Endometrium (tissue), 2 donors: ENCODE measurements around the gene ZBTB8OS.
"Not testable (repeated sequence)": the region's sequence is repeated elsewhere in the genome, so short reads cannot be mapped to it uniquely, and the experiment has no call there.

Experiments used
- FAIRE-seq: peaks from 2 replicates; lab custom pipeline; 2012; peaks lifted over from hg19 to GRCh38; lab: Jason Lieb, UNC
- donor health status: control.
- donor health status: control.

Gene ZBTB8OS

DNA sequence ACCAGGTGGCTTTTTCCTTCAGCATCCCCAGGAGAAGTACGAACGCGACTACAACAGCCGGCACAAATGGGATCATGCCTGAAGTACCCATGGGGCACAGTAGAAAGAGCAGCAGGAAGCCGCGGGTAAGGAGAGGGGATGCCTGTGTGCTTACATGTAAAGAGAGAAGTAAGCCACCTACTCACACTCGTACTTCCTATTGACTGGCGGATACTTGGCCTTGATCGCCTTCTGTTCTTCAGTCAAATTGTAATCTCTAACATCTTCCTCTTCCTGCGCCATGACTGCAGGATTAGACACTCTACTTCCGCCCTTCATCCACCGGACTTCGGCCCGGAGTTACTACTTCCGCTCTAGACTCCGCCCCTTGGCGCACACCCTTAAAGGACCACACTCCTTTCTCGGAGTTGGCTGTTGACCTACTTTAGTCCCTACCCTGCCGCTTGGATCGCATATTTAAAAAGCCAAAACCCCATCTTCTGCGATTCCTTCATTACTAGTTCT lies at the start of gene ZBTB8OS:
TSS of gene ZBTB8OS (minus strand) at position 303 of the 504 bp plus-strand sequence. CDS start at position 282, 21 bp downstream.
- FAIRE-seq: peak; percentile 71

DNA sequence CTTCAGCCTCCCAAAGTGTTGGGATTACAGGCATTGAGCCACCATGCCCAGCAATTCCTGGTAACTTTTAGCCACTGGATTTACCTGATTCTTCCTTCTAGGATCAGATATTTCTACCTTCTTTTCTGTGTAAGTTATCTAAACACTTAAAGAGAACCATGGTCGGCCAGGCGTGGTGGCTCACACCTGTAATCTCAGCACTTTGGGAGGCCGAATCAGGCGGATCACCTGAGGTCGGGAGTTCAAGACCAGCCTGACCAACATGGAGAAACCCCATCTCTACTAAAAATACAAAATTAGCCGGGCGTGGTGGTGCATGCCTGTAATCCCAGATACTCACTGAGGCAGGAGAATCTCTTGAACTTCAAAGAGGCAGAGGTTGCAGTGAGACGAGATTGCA lies 46.6 kb upstream of the ZBTB8OS start:
- not testable (repeated sequence) for FAIRE-seq

DNA sequence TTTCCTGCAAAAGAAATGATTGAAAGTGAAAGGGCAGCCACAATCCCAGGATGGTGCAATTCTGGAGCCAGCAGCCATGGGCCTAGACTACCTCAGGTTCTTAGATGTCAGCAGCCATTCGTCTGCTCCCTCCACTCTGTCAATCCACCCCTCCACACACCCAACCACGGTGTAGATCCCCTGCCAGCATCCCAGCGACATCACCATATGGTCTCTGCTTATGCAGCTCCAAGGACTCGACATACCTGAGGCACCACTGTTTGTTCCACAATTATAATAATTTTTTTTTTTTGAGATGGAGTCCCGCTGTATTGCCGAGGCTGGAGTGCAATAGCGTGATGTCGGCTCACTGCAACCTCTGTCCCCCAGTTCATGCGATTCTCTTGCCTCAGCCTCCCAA lies 45.7 kb upstream of the ZBTB8OS start:
- no peak for FAIRE-seq

DNA sequence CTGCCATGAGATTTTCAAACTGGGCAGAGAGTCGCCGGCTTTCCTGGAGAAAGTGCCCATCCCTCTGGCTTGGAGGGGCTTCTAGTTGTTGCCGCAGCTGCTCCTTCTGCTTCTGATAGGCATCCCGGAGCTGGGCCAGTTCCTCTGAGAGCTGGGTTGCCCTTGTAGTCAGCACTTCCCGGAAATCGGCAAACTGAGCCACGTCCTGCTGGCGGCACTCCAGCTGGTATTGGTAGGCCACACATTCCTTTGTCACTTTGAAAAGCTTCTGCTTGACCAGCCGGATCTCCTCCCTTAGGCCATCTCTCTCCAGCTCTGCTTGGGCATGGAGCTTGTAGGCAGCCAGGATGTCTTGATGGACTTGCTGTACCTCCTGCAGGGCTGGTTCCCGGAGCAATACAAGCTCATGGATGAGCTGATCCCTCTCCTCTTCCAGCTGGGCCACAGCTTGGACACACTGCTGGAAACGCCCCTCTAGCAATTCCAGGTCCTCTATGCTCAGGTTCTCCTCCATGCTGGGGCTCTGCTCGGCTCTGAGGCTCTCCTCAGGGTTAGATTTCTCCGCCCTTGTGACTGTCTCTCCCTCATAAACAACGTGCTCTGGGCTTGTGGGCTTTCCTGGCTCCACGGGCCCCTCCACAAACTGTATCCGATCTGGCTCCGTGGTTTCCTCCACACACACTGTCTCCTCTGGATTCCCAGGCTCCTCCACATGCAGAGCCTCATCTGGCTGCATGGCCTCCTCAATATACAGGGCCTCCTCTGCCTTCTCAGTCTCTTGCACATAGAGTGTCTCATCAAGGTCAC lies 45.0 kb upstream of the ZBTB8OS start:
- FAIRE-seq: no peak

DNA sequence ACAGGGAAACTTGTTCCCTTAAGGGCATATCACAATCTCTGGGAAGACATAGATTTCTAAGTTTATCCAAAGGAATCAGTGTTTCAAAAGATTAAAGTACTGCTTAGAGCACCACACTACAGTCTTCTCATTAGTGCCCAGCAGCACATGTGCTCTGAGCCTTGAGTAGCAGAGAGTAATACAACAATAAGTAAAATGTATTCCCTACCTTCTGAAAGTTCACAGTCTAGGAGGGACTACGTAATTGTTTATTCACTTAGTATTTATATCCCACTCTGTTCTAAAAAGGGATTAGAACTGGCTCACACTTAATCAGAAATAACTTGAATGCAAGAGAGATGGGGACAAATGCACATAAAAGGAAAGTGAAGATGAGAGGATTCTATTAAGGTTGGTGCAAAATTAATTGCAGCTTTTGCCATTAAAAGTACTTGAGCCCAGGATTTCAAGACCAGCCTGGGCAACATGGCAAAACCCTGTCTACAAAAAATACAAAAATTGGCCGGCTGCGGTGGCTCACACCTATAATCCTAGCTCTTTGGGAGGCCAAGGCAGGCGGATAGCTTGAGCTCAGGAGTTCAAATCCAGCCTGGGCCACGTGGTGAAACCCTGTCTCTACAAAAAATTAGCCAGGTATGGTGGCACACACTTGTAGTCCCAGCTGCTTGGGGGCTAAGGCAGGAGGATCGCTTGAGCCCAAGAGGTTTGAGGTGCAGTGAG lies 43.3 kb upstream of the ZBTB8OS start:
- FAIRE-seq: no peak

DNA sequence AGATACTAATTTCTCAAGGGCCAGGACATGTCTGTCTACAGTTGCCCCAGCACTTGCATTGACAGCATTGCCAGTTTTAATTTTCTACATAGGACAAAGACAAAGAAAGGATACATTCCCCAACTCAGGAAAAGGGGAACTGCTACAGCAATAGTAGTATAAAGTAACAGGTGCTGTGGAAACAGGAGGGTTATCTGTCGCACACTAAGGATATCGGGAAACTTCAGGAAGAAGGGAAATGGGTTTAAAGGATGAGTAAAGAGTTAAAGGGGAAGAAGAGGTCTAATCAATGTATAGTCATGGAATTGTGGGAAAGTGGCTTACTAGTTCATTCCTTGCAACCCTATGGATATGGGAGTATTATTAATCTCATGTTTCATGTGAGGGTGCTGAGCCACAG lies 36.0 kb upstream of the ZBTB8OS start:
- no peak for FAIRE-seq

DNA sequence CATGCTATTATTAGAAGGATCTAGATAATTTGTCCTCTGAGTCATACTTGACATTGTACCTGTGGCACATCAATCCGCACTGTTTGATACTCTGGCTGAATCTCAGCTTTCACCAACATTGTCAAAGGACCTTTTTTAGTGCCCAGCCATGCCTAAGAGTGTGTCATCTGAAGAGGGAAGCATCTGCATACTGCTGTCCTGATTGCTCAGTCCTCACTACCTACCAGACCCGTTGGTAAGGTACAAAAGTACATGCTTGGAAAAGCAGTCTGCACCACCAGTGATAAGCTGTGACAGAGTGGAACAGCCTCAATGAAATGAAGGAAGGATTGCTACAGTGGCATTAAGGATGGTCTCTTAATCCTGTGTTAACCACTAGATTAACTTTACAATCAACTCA lies 35.1 kb upstream of the ZBTB8OS start:
- no peak for FAIRE-seq

DNA sequence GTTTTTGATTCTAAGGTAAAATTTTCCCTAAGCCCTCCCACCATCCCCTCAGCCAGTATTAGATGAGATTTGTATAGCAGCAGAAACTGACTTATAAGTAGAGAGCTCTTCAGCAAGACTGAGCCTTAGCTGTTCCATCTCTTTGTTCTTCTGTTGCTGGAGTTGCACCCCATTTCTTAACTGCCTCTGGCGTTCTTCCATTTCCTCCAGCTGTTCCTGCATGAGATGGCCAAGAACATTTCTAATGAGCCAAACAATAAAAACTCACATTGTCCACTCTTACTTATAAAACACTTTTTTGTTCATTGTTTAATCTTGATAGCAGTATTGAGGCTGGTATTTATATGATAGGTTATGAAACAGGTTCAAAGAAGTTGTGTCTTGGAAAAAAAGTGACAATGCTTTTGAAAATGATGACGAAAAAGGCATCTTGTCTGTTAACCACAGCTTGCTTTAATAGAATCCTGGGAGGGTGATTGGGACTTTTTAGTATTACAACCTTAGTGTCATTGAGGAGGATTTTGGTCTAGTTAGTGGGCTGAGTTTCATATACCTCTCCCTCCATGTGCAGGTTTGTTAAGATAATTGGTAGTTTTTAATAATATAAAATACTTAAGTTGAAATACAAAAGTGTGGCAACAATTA lies 33.9 kb upstream of the ZBTB8OS start:
- FAIRE-seq: peak; percentile 91

DNA sequence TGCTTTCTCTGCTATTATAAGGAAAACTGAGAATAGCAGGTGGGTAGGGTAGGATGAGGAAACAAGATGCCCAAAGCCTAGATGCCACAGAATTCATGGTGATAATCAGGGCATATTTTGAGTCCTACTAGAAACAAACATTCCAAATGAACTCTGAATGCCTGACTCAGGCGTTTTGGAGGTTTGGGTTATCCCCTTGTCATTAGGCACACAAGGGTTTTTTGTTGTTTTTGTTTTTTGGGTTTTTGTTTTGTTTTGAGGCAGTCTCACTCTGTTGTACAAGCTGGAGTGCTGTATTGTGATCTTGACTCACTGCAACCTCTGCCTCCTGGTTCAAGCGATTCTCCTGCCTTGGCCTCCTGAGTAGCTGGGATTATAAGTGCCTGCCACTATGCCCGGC lies 33.0 kb upstream of the ZBTB8OS start:
- no peak for FAIRE-seq

DNA sequence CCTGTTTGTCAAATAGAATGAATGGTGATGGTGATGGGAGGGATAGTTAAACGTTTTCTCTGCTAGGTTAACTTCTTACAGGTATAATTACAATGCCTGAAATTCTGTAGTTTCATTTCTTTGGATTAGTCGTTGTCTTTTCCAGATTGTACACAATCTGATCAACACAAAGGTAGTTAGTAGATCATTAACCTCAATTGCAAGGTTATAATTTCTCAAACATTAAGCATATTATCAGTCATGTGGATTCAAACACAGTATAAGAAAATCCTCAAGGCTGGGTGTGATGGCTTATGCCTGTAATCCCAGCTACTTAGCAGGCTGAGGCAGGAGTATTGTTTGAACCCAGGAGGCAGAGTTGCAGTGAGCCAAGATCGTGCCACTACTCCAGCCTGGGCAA lies 31.6 kb upstream of the ZBTB8OS start:
- no peak for FAIRE-seq

DNA sequence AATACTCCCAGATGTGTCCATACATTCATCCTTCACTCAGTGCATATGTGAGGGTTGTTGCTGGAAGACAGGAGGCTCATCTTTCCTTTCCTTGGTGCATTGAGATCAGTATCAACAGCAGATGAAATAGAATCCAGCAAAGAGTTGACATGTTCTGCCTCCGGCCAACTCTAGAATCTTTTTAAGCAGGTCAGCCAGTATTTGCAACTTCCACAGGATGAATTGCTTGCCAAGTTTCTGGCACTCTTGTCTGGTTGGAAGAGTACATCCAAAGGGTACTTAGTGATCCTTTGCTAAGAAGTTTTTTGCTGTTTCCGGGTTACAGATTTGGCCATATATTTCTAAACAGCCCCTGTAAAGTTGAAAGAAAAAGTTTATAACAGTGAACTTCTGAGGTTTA lies 31.2 kb upstream of the ZBTB8OS start:
- FAIRE-seq: no peak

DNA sequence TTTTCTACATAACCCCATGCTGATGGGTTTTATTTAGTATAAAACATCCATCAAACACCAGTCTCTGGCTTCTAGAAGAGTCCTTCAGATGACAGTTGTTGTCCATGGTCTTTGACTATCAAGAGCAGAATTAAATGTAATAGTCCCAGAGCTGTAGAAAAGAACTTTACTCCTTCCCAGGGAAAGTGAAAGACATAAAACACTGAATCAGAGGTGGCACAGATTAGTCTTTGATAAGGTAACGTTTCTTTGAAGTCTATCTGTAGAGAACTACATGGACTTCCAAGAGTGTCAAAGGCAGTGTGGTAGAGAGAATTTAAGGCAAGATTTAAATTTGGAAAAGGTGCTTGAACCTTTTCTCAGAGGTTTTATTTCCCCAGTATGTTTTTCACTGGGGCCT lies 30.3 kb upstream of the ZBTB8OS start:
- no peak for FAIRE-seq

DNA sequence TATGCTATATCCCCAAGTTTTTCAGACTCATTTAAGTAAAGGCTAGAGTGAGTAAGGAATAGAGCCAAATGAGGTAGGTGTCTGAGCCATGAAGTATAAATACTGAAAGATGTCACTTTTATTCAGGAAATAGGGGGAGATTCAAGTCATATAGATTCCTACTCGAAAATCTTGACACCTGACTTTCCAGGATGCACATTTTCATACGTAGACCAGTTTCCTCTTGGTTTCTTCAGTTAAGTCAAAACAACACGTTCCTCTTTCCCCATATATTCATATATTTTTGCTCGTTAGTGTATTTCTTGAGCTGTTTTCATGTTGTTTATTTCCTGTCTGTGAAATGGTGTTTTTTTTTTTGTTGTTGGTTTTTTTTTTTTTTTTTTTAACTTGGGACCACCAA lies 29.6 kb upstream of the ZBTB8OS start:
- FAIRE-seq: peak; percentile 66

DNA sequence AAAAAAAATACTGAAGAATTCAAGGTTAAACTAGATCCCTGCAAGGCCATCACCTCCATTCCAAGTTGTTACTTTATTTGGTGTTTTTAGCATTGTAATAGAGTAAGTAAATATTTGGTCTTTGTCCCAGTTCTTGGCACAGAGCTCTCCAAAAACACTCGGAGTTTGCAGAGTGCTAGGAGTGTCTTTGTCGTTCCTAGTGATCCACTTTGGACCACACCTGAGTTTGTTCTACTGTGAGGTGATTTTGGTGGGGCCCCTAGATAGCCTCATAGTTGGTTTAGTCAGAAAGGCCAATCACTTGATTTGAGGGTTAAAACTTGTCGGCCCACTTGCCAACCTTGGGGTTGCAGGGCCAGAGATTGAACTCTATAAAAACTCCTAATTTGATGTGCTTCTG lies 26.6 kb upstream of the ZBTB8OS start:
- FAIRE-seq: no peak

DNA sequence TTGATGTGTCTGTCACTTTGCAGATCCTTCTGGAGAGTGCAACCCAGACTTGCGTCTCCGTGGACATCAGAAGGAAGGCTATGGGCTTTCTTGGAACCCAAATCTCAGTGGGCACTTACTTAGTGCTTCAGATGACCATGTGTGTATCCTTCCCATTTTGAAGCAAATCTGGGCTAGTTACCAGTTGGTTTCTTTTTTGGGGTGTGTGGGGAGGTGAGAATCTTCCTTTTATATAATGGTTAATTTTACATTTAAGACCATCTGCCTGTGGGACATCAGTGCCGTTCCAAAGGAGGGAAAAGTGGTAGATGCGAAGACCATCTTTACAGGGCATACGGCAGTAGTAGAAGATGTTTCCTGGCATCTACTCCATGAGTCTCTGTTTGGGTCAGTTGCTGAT lies 18.4 kb upstream of the ZBTB8OS start:
- FAIRE-seq: not testable (repeated sequence)

DNA sequence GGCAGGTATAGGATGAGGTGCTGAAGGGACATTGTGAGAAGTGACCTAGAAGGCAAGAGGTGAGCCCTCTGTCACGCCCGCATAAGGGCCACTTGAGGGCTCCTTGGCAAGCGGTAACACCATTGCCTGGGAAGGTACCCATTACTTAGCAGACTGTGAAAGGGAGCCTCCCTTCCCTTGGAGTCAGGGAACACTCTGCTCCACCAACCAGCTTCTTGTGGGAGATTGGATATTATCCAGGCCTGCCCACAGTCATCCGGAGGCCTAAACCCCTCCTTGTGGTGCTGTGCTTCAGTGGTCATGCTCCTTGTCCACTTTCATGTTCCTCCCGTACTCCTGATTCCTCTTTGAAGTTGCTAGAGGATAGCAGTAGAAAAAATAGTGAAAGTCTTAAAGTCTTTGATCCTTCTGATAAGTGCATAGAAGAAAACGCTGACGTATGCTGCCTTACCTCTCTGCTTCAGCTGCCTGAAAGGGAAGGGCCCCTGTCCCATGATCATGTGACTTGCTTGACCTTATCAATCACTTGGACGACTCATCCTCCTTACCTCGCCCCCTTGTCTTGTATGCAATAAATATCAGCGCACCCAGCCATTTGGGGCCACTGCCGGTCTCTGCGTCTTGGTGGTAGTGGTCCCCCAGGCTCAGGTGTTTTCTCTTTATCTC lies 16.7 kb upstream of the ZBTB8OS start:
- no peak for FAIRE-seq

DNA sequence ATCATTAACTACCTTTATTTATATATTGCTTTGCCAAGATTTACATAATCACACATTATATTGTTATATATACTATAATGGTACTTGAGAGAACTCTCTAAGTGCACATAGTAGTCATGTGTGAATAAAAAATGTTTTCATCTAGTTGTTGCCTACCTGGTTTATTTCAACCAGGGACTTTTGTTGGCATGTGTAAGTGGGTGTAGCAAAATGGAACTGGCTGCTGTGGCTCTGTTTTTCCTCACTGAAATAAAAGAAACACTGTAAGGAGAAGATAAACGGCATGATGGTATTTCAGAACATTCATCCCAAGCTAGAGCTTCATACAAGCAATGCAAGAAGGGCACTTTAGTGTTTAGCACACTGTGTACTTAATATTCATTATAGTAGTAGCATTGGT lies 15.6 kb upstream of the ZBTB8OS start:
- FAIRE-seq: no peak

DNA sequence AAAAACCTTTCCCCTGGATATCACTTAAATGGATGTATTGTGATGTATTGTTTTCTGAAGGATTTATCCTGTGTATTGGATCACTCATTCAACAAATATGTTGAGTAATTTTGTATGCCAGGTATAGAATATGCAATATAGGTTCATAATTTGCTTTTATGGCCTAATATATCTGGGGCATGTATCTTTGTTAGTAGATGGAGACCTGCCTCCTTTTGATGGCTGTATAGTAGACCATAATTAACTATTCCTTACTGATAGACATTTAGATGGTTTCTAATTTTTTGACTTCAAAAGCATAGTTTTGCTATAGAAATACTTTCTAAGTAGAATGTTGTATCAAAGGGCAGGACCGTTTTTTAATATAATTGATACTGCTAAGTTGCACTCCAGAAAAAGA lies 9.2 kb upstream of the ZBTB8OS start:
- FAIRE-seq: no peak

DNA sequence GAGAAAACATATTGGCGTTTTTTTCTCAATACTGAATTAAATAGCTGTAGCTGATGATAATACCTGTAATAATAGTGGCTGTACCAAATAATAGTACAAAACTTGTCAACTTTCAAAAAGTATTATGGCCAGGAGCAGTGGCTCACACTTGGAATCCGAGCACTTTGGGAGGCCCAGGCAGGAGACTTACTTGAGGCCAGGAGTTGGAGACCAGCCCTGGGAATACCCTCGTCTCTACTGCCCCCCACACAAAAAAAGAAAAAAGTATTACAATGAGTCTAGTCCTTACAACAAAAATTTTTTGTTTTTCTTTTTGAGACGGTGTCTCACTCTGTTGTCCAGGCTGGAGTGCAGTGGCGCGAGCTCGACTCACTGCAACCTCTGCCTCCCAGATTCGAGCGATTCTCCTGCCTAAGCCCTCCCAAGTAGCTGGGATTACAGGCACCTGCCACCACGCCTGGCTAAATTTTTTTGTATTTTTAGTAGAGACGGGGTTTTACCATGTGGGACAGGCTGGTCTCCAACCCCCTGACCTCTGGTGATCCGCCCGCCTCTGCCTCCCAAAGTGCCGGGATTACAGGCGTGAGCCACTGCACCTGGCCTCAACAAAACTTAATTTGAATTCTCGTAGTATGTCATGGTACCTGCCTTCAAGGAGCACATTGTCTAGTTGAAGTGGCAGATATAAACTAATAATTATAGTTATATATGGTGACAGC lies 2.1 kb upstream of the ZBTB8OS start:
- no peak for FAIRE-seq

DNA sequence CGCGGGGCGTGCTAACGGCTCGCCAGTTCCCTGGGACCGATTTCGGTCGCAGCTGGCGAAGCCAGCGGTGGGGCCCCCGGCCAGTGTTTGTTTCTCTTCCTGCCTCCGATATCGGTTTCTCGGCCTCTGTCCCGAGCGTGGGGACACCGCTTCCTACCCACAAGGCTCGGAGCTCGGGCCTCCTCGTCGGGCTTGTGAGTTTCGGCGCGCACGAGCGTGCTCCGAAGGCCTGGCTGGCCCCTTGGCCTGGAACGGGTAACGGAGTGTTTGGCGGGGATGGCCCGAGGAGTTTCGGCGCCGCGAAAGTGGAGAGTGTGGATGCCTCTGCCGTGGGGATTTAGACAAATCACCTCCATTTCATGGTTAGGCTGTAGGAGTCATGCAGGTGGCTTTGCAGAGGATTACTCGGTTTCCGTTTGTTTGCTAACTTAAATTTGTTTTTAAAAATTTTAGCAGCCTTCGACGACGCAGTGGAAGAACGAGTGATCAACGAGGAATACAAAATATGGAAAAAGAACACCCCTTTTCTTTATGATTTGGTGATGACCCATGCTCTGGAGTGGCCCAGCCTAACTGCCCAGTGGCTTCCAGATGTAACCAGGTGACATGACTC lies 1.2 kb upstream of the ZBTB8OS start:
- FAIRE-seq: no peak

DNA sequence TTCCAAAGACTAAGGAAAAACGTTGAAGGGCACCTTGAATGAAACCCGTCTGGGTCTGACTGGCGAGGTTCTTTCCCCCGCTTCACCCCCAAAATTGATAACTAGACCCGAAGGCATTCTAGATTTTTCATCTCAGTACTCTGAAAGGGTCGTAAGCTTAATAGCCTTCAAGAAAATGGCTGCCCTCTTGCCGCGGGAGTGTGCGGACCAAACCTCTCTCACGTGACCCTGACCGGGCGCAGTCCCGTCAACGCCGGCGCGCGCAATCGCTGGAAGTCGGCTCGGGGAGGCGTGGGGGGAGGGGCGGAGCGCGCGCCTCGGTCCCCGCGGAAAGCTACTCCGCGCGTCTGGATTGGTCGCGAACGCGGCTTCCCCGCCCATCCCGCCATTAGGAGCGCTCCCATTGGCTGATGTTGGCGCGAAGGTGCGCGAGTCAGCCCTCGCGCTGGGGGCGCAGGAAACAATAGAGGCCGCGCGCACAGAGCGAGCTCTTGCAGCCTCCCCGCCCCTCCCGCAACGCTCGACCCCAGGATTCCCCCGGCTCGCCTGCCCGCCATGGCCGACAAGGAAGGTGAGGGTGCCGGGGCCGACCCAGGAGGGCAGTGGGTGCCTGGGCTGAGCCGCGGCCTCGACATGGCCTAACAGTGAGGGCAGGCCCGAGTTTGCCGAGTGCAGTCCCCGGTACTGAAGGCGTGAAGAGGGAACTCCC lies 556 bp upstream of the ZBTB8OS start, which contains the start of gene RBBP4:
TSS of gene RBBP4 (plus strand) at position 457 of the 709 bp plus-strand sequence. CDS start at position 556, 99 bp downstream.
- FAIRE-seq: no peak
